ENCODE results near the gene ZBED5. TPM values are rescaled to one million over a fixed set of nuclear protein-coding genes. Genes with fewer than 3 reads are reported as not detected.

Gene ZBED5
- polyA plus RNA-seq, 1 donor from 2014 or later = 178 TPM

- H3F3A ChIP-seq (ENCODE audit: insufficient read depth, low read length, poor library complexity, severe bottlenecking) = peaks cover 20% of the 10 kb centered on the region
- TF ChIP-seq EZH2 (IDR thresholded peaks at IDR 0.05; ENCODE audit: borderline replicate concordance, insufficient read depth, low read length, poor library complexity, severe bottlenecking) = no peak
- TF ChIP-seq, protein P1, sequence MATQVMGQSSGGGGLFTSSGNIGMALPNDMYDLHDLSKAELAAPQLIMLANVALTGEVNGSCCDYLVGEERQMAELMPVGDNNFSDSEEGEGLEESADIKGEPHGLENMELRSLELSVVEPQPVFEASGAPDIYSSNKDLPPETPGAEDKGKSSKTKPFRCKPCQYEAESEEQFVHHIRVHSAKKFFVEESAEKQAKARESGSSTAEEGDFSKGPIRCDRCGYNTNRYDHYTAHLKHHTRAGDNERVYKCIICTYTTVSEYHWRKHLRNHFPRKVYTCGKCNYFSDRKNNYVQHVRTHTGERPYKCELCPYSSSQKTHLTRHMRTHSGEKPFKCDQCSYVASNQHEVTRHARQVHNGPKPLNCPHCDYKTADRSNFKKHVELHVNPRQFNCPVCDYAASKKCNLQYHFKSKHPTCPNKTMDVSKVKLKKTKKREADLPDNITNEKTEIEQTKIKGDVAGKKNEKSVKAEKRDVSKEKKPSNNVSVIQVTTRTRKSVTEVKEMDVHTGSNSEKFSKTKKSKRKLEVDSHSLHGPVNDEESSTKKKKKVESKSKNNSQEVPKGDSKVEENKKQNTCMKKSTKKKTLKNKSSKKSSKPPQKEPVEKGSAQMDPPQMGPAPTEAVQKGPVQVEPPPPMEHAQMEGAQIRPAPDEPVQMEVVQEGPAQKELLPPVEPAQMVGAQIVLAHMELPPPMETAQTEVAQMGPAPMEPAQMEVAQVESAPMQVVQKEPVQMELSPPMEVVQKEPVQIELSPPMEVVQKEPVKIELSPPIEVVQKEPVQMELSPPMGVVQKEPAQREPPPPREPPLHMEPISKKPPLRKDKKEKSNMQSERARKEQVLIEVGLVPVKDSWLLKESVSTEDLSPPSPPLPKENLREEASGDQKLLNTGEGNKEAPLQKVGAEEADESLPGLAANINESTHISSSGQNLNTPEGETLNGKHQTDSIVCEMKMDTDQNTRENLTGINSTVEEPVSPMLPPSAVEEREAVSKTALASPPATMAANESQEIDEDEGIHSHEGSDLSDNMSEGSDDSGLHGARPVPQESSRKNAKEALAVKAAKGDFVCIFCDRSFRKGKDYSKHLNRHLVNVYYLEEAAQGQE (IDR thresholded peaks at IDR 0.05; ENCODE audit: borderline replicate concordance) = peak; percentile 88
- no peak for TF ChIP-seq POLR2AphosphoS5 (IDR thresholded peaks at IDR 0.05)
- H3K4me2 ChIP-seq (ENCODE audit: low read length) = peak overlapping the region; percentile 88
- H3K9ac ChIP-seq (ENCODE audit: low read length) = peak overlapping the region; percentile 100
- peaks cover 57% of the 10 kb centered on the region for H3K79me2 ChIP-seq (replicated peaks; ENCODE audit: insufficient read depth, low read length)
- H3K4me3 ChIP-seq (ENCODE audit: low read length) = peak overlapping the region; percentile 97
- peaks cover 3% of the 10 kb centered on the region for H4K20me1 ChIP-seq (ENCODE audit: insufficient read depth)
- H3K36me3 ChIP-seq (ENCODE audit: insufficient read depth, low read length) = peaks cover 21% of the 10 kb centered on the region
- no peaks in the 10 kb centered on the region for H3K27me3 ChIP-seq (ENCODE audit: insufficient read depth, low read depth, low read length)
- no peaks in the 10 kb centered on the region for H3K9me2 ChIP-seq (ENCODE audit: insufficient read depth, low read length)
- peak overlapping the region; percentile 88 for H2AFZ ChIP-seq (ENCODE audit: low read depth, low read length)
- peak overlapping the region; percentile 100 for H3K27ac ChIP-seq (ENCODE audit: low read length)
- no peaks in the 10 kb centered on the region for H3K9me3 ChIP-seq (ENCODE audit: low read length)
These were observed 48.3 kb downstream of the ZBED5 start for GRCh38 chr11:10809373-10810160.

DNA sequence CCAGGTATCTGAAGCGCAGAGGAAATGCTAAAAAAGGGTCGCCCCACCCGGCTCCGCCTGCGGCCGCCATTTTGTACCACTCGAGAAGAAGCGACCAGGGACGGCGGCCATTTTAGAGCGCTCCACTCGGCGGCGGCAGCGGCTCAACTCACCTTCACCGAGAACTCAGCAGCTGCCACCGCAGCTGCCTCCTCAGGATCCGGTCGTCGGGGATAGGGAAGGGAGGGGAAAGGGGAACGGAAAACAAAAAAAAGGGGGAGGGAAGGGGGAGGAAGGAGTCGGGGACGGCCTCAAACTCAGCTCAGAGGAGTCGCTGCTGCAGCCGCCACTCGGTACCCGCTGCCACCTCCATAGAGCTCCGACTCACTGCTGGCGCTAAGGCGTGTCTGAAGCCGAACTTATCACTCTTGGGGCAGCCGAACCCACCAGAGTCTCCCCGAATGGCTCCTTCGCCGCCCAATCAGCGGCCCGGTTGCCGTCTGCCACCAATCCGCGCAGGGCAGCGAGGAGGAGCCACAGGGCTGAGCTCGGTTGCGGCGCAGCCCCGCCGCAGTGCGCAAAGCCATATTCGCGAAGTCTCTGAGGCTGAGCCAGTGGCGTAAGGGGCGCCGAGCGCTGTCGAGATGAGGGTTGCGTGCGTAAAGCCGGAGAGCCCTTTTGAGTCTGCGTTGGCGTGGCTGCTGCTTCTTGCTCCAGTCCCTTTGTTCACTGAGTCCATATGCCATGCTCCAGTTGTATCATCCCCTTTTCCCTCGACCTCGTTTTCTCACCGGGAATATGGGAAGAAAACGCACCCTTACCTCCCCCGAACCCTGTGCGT, 49.1 kb downstream of the ZBED5 start, which contains the start of gene EIF4G2:
TSS of gene EIF4G2 (minus strand) at position 374 of the 820 bp plus-strand sequence.
- peaks cover 27% of the 10 kb centered on the region for H3K36me3 ChIP-seq (ENCODE audit: insufficient read depth, low read length)
- H4K20me1 ChIP-seq (ENCODE audit: insufficient read depth) = peaks cover 4% of the 10 kb centered on the region
- H3K27me3 ChIP-seq (ENCODE audit: insufficient read depth, low read depth, low read length) = no peaks in the 10 kb centered on the region
- H3K4me2 ChIP-seq (ENCODE audit: low read length) = peak within 1 kb of the TSS; percentile 88
- peak within 1 kb of the TSS; percentile 100 for H3K9ac ChIP-seq (ENCODE audit: low read length)
- no peaks in the 10 kb centered on the region for H3K9me2 ChIP-seq (ENCODE audit: insufficient read depth, low read length)
- peak within 1 kb of the TSS; percentile 100 for H3K27ac ChIP-seq (ENCODE audit: low read length)
- peak; percentile 41 for TF ChIP-seq EP300 (conservative IDR thresholded peaks at IDR 0.05; ENCODE audit: poor library complexity, severe bottlenecking)
- TF ChIP-seq POLR2AphosphoS5 (IDR thresholded peaks at IDR 0.05) = peak; percentile 98
- TF ChIP-seq EZH2 (IDR thresholded peaks at IDR 0.05; ENCODE audit: borderline replicate concordance, insufficient read depth, low read length, poor library complexity, severe bottlenecking) = no peak
- TF ChIP-seq, protein P1 (IDR thresholded peaks at IDR 0.05; ENCODE audit: borderline replicate concordance) = peak; percentile 95
- peak; percentile 77 for TF ChIP-seq MXI1 (conservative IDR thresholded peaks at IDR 0.05; ENCODE audit: poor library complexity, severe bottlenecking)
- TF ChIP-seq TAF1 (IDR thresholded peaks at IDR 0.05; ENCODE audit: low read depth) = peak; percentile 65
- TF ChIP-seq RAD21 (conservative IDR thresholded peaks at IDR 0.05) = peak; percentile 25
- TF ChIP-seq, protein P2, sequence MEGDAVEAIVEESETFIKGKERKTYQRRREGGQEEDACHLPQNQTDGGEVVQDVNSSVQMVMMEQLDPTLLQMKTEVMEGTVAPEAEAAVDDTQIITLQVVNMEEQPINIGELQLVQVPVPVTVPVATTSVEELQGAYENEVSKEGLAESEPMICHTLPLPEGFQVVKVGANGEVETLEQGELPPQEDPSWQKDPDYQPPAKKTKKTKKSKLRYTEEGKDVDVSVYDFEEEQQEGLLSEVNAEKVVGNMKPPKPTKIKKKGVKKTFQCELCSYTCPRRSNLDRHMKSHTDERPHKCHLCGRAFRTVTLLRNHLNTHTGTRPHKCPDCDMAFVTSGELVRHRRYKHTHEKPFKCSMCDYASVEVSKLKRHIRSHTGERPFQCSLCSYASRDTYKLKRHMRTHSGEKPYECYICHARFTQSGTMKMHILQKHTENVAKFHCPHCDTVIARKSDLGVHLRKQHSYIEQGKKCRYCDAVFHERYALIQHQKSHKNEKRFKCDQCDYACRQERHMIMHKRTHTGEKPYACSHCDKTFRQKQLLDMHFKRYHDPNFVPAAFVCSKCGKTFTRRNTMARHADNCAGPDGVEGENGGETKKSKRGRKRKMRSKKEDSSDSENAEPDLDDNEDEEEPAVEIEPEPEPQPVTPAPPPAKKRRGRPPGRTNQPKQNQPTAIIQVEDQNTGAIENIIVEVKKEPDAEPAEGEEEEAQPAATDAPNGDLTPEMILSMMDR (IDR thresholded peaks at IDR 0.05; ENCODE audit: poor library complexity, severe bottlenecking) = no peak
- H3K79me2 ChIP-seq (replicated peaks; ENCODE audit: insufficient read depth, low read length) = peaks cover 65% of the 10 kb centered on the region
- H3K9me3 ChIP-seq (ENCODE audit: low read length) = no peaks in the 10 kb centered on the region
- H3K4me3 ChIP-seq (ENCODE audit: low read length) = peak within 1 kb of the TSS; percentile 97
- peak within 1 kb of the TSS; percentile 88 for H2AFZ ChIP-seq (ENCODE audit: low read depth, low read length)
- H3F3A ChIP-seq (ENCODE audit: insufficient read depth, low read length, poor library complexity, severe bottlenecking) = peaks cover 24% of the 10 kb centered on the region

Measured in neural cell (in vitro differentiated cells).